Lower lobe of right lung (tissue), 2 donors: ENCODE data around the gene TFG. TPM values are rescaled to one million over a fixed set of nuclear protein-coding genes. Genes with fewer than 3 reads are reported as not detected.

Experiments used
- ATAC-seq, 2 donors: fragments of 200-7000 bp; cut with Tn5 transposase; one replicate each; pipeline ENCODE4 v1.9.1; 2020 to 2022; ENCODE audit warnings: mild to moderate bottlenecking in 2 of 2, moderate library complexity in 2 of 2
- DNase-seq: peaks from one replicate; pipeline ENCODE4 v3.0.0-alpha.2; 2020
- H3K27ac ChIP-seq: fragments of 200-600 bp; one replicate; pipeline ENCODE4 v1.8.0; 2022
- H3K27me3 ChIP-seq: fragments of 200-600 bp; one replicate; pipeline ENCODE4 v1.8.0; 2022; ENCODE audit warnings: low read depth
- H3K36me3 ChIP-seq: fragments of 200-600 bp; one replicate; pipeline ENCODE4 v1.8.0; 2022; ENCODE audit warnings: mild to moderate bottlenecking
- H3K4me1 ChIP-seq: fragments of 200-600 bp; one replicate; pipeline ENCODE4 v1.8.0; 2022
- H3K4me3 ChIP-seq: fragments of 200-600 bp; one replicate; pipeline ENCODE4 v1.8.0; 2022; ENCODE audit warnings: mild to moderate bottlenecking
- H3K9me3 ChIP-seq: fragments of 200-600 bp; one replicate; pipeline ENCODE4 v1.8.0; 2022
- intact Hi-C: fragments of 100-400 bp; cut with DNase I; formaldehyde crosslinking; loops from one replicate; pipeline ENCODE4 v1.11.0; 2022
- total RNA-seq: library from RNA; stranded (reverse); fragmentation: NEBNext Ultra II Directional; extraction: Animal tissue kit (Norgen Biotek cat#: 25700); gene quantifications from one replicate; pipeline ENCODE4 v1.2.1, GENCODE V29; 2021
- TF ChIP-seq, protein P1 (sequence below): fragments of 200-600 bp; IDR thresholded peaks from one replicate; pipeline ENCODE4 v1.8.0; 2022; ENCODE audit warnings: antibody characterized with exemption, mild to moderate bottlenecking
- donor health status: DM: no; HTN: yes; CAD: no; lungs with severe emphysema.

TFG gene
- total RNA-seq, 1 donor from 2014 or later: 57.5 TPM

DNA sequence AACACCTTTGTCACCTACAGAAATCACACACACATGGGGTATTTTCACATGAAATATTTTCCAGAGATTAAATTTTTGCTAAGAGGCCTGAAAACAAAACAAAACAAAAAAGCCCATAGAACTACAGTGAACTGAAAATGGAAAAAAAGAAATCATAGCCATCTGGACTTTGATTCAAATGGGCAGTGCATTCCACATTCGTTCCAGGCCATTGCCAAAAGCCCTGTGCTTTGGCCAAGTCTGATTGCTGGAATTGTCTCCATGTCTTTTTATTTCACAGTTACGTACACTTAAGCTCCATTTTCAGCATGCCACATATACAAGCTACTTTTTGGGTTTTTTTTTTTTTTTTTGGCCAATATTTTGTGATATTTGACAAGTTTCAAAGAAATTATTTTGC lies 47.1 kb downstream of the TFG start:
- no peak overlapping the region for H3K4me3 ChIP-seq
- no peak for DNase-seq
- H3K27ac ChIP-seq: no peak overlapping the region
- H3K36me3 ChIP-seq: peaks cover 32% of the 10 kb centered on the region
- TF ChIP-seq, protein P1, sequence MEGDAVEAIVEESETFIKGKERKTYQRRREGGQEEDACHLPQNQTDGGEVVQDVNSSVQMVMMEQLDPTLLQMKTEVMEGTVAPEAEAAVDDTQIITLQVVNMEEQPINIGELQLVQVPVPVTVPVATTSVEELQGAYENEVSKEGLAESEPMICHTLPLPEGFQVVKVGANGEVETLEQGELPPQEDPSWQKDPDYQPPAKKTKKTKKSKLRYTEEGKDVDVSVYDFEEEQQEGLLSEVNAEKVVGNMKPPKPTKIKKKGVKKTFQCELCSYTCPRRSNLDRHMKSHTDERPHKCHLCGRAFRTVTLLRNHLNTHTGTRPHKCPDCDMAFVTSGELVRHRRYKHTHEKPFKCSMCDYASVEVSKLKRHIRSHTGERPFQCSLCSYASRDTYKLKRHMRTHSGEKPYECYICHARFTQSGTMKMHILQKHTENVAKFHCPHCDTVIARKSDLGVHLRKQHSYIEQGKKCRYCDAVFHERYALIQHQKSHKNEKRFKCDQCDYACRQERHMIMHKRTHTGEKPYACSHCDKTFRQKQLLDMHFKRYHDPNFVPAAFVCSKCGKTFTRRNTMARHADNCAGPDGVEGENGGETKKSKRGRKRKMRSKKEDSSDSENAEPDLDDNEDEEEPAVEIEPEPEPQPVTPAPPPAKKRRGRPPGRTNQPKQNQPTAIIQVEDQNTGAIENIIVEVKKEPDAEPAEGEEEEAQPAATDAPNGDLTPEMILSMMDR: no peak
- intact Hi-C loops: no loop called here
- H3K4me1 ChIP-seq: peaks cover 5% of the 10 kb centered on the region
- H3K27me3 ChIP-seq: no peaks in the 10 kb centered on the region
- ATAC-seq: no peak
- H3K9me3 ChIP-seq: no peaks in the 10 kb centered on the region

DNA sequence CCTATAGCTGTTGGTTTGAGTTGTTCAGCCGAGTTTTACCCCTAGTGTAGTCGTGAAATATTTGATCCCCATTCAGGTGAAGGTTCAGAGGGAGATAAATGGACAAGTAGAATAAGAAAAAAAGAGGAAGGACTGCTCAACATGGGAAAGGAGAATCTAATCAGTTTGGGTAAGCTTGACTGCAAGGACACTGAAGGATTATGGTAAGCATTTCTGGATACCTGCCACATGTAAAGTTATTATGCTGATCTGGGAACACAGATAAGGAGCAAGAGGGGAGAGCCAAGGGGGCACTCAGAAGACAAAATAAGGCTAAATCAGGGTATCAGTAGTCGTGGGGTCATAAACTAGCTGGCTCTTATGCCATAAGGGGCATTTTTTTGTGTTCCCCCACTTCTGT lies 49.9 kb downstream of the TFG start:
- H3K27me3 ChIP-seq: no peaks in the 10 kb centered on the region
- H3K27ac ChIP-seq: no peak overlapping the region
- peaks cover 5% of the 10 kb centered on the region for H3K4me1 ChIP-seq
- no peak for ATAC-seq
- intact Hi-C loops: no loop called here
- DNase-seq: no peak
- no peaks in the 10 kb centered on the region for H3K9me3 ChIP-seq
- H3K4me3 ChIP-seq: no peak overlapping the region
- TF ChIP-seq, protein P1: no peak
- H3K36me3 ChIP-seq: peaks cover 5% of the 10 kb centered on the region

DNA sequence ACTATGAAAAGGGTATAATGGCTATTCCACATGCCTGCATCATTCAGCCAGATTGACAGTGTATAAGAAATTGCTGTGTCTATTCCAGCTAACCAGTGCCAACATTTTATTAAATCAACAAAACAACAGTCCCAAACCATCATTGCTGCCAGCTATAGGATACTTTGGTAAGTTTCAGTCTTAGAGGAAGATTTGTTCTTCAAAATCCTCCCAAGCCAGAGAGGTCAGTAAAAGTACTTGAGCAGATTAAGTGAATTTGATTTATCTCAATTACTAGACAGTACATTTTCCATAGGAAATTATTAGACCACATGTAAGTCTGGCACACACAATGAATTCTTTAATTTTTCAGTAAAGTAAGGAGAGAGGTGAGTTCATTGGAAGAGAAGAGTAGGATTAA lies 50.7 kb downstream of the TFG start:
- H3K4me3 ChIP-seq: no peak overlapping the region
- H3K27me3 ChIP-seq: no peaks in the 10 kb centered on the region
- DNase-seq: no peak
- TF ChIP-seq, protein P1: no peak
- no peaks in the 10 kb centered on the region for H3K9me3 ChIP-seq
- H3K36me3 ChIP-seq: no peaks in the 10 kb centered on the region
- ATAC-seq: no peak
- intact Hi-C loops: no loop called here
- H3K4me1 ChIP-seq: peaks cover 5% of the 10 kb centered on the region
- no peak overlapping the region for H3K27ac ChIP-seq

DNA sequence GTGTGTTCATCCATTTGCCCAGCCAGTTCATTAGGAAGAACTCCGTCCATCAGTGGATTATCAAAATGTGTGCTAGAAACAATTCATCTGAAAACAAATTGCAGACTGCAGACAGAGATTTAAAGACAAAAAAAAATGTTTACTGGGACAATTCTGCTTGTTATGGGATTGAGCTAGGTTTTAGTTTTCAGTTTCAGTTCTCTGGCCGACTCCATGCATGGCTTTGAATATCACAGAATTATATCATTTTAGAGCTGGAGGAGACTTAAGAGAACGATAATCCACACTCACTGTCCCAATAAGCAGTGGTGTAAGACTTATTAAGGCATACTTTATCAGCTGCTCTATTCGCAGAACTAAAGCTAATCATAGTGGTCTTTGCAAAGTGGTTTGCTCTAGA lies 51.1 kb downstream of the TFG start:
- Histone ChIP-seq H3K9me3 (no peaks in the 10 kb centered on the region), H3K27ac (no peak overlapping the region), H3K27me3 (no peaks in the 10 kb centered on the region), H3K4me3 (no peak overlapping the region), H3K36me3 (no peaks in the 10 kb centered on the region), H3K4me1 (peaks cover 5% of the 10 kb centered on the region)
- intact Hi-C loops: no loop called here
- ATAC-seq: peak in 1 of 2 donors; percentile 24
- TF ChIP-seq, protein P1: no peak
- no peak for DNase-seq

DNA sequence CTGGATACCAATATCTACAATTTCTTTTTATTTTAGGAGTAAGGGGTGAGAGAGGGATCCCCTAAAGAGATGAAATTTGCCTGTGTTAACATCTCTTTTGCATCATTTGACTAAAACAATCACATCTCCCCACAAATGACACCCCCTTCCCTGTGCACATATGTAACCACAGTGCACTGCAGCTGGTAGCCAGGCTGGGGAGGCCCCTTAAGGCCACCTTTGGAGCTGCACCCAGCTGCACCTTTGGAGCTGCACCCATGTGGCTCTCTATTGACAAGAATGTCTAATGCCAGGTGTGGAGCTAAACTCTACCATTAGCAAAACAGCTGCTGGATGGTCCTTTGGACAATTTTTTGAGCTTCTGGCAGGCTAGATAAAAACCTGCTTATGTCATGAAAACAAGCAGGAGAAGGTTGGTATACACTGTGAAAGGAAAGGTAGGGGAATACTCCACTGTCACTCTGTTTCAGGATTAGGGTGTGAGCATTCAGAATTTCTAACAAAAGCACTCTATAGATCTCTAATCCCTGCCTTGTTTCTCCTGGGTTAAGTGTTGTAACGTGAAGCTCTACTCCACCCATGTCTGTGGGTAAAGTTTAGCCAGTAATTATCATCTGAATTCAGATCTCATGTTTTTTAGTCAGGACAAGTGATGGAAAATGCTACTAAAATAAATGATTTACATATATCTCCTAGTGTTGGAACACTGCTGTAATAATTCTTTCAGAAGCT lies 52.1 kb downstream of the TFG start:
- no peaks in the 10 kb centered on the region for H3K27me3 ChIP-seq
- DNase-seq: no peak
- H3K27ac ChIP-seq: no peak overlapping the region
- TF ChIP-seq, protein P1: peak; percentile 15
- peaks cover 4% of the 10 kb centered on the region for H3K36me3 ChIP-seq
- H3K4me3 ChIP-seq: no peak overlapping the region
- intact Hi-C loops: no loop called here
- peak; percentile 46 to 51 for ATAC-seq
- H3K4me1 ChIP-seq: peaks cover 5% of the 10 kb centered on the region
- no peaks in the 10 kb centered on the region for H3K9me3 ChIP-seq
